ENCODE measurements around the gene BAIAP3.

DNA sequence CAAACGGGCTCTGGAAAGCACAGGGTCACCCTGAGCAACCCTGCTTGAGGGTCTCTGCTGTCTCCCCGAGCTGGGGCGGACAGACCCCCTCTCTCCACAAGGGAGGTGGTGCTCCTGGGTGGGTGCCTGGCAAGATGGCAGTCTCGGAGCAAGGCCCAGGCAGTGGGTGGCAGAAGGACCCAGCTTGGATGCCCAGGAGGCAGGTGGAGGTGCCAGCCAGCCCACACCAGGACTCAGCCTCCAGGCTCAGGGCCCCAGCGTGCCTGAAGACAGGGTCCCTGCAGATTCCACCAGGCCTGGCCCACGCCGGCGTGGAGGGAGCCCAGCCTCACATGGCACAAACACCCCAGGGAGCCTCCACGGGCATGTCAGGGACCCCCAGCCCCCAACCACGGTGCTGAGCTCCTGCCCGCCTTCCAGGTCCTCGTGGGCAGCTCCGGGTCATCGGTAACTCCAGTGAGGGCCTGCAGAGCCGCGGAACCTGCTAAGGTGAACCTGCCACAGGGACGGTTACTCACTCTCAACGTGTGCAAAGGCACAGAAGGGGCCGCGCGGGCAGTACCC lies 60.2 kb downstream of the BAIAP3 start:
- TF ChIP-seq, protein P1, sequence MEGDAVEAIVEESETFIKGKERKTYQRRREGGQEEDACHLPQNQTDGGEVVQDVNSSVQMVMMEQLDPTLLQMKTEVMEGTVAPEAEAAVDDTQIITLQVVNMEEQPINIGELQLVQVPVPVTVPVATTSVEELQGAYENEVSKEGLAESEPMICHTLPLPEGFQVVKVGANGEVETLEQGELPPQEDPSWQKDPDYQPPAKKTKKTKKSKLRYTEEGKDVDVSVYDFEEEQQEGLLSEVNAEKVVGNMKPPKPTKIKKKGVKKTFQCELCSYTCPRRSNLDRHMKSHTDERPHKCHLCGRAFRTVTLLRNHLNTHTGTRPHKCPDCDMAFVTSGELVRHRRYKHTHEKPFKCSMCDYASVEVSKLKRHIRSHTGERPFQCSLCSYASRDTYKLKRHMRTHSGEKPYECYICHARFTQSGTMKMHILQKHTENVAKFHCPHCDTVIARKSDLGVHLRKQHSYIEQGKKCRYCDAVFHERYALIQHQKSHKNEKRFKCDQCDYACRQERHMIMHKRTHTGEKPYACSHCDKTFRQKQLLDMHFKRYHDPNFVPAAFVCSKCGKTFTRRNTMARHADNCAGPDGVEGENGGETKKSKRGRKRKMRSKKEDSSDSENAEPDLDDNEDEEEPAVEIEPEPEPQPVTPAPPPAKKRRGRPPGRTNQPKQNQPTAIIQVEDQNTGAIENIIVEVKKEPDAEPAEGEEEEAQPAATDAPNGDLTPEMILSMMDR (conservative IDR thresholded peaks at IDR 0.05; ENCODE audit: low read length) = no peak
- no peak for TF ChIP-seq EZH2phosphoT487 (IDR thresholded peaks at IDR 0.05; ENCODE audit: borderline replicate concordance, low read depth, low read length)

Measured in OCI-LY7 (cell line).